Measurements from ENCODE around the gene CEMIP. TPM values are rescaled to one million over a fixed set of nuclear protein-coding genes. Genes with fewer than 3 reads are reported as not detected.

The CEMIP gene
- total RNA-seq, 1 donor from 2014 or later, result not detected

GRCh38 chr15:80966431-80967197 lies 187.4 kb downstream of the CEMIP start:
- Mint-ChIP-seq H3K27ac (no peak overlapping the region), H3K36me3 (peaks cover 21% of the 10 kb centered on the region), H3K9me3 (peaks cover 12% of the 10 kb centered on the region), H3K4me3 (no peak overlapping the region), H3K27me3 (ENCODE audit: insufficient read depth, low read depth) (no peaks in the 10 kb centered on the region), H3K4me1 (no peaks in the 10 kb centered on the region)
- Histone ChIP-seq H3K4me2 (peak overlapping the region; percentile 34), H3K4me3 (no peak overlapping the region), H3K4me1 (peaks cover 13% of the 10 kb centered on the region), H3K9me3 (ENCODE audit: low read depth) (peaks cover 11% of the 10 kb centered on the region), H4K20me1 (ENCODE audit: low read depth) (peaks cover 9% of the 10 kb centered on the region), H3K36me3 (peaks cover 5% of the 10 kb centered on the region), H2AFZ (replicated peaks) (no peak overlapping the region), H3F3A (ENCODE audit: low read depth) (peaks cover 9% of the 10 kb centered on the region), H3K79me2 (ENCODE audit: low read depth) (peaks cover 10% of the 10 kb centered on the region), H3K27me3 (no peaks in the 10 kb centered on the region), H3K9ac (no peak overlapping the region), H3K27ac (no peak overlapping the region)
- peak; percentile 32 for DNase-seq (ENCODE audit: low spot score)
- TF ChIP-seq EZH2 (IDR thresholded peaks at IDR 0.05), result no peak
- TF ChIP-seq CTCF (IDR thresholded peaks at IDR 0.05), result no peak
- TF ChIP-seq EZH2phosphoT487 (IDR thresholded peaks at IDR 0.05), result no peak

- Histone ChIP-seq H2AFZ (replicated peaks) (no peak overlapping the region), H3K9ac (no peak overlapping the region), H3K79me2 (ENCODE audit: low read depth) (peaks cover 10% of the 10 kb centered on the region), H4K20me1 (ENCODE audit: low read depth) (peaks cover 9% of the 10 kb centered on the region), H3K27me3 (no peaks in the 10 kb centered on the region), H3K36me3 (peaks cover 5% of the 10 kb centered on the region), H3K4me3 (no peak overlapping the region), H3K9me3 (ENCODE audit: low read depth) (peaks cover 11% of the 10 kb centered on the region), H3F3A (ENCODE audit: low read depth) (peaks cover 9% of the 10 kb centered on the region), H3K4me1 (peaks cover 13% of the 10 kb centered on the region), H3K27ac (no peak overlapping the region), H3K4me2 (peak overlapping the region; percentile 34)
- peak; percentile 68 for DNase-seq (ENCODE audit: low spot score)
- peaks cover 21% of the 10 kb centered on the region for H3K36me3 Mint-ChIP-seq
- TF ChIP-seq EZH2 (IDR thresholded peaks at IDR 0.05), result no peak
- no peak for TF ChIP-seq CTCF (IDR thresholded peaks at IDR 0.05)
- no peak for TF ChIP-seq EZH2phosphoT487 (IDR thresholded peaks at IDR 0.05)
- no peak overlapping the region for H3K27ac Mint-ChIP-seq
- peaks cover 2% of the 10 kb centered on the region for H3K27me3 Mint-ChIP-seq (ENCODE audit: insufficient read depth, low read depth)
- H3K9me3 Mint-ChIP-seq, result peaks cover 12% of the 10 kb centered on the region
- H3K4me1 Mint-ChIP-seq, result no peaks in the 10 kb centered on the region
- no peak overlapping the region for H3K4me3 Mint-ChIP-seq
These were observed 188.3 kb downstream of the CEMIP start for GRCh38 chr15:80967451-80967850.

- H3K4me2 ChIP-seq, result no peak overlapping the region
- Mint-ChIP-seq H3K9me3 (peaks cover 12% of the 10 kb centered on the region), H3K4me1 (no peaks in the 10 kb centered on the region), H3K27ac (no peak overlapping the region), H3K27me3 (ENCODE audit: insufficient read depth, low read depth) (peaks cover 2% of the 10 kb centered on the region), H3K4me3 (no peak overlapping the region), H3K36me3 (peaks cover 21% of the 10 kb centered on the region)
- H3K36me3 ChIP-seq, result peaks cover 5% of the 10 kb centered on the region
- H3K79me2 ChIP-seq (ENCODE audit: low read depth), result peaks cover 12% of the 10 kb centered on the region
- no peak overlapping the region for H3K9ac ChIP-seq
- DNase-seq (ENCODE audit: low spot score), result no peak
- H2AFZ ChIP-seq (replicated peaks), result no peak overlapping the region
- H3K4me3 ChIP-seq, result no peak overlapping the region
- peaks cover 13% of the 10 kb centered on the region for H3K4me1 ChIP-seq
- no peak for TF ChIP-seq EZH2 (IDR thresholded peaks at IDR 0.05)
- H3K27me3 ChIP-seq, result no peaks in the 10 kb centered on the region
- peaks cover 11% of the 10 kb centered on the region for H3K9me3 ChIP-seq (ENCODE audit: low read depth)
- peaks cover 9% of the 10 kb centered on the region for H3F3A ChIP-seq (ENCODE audit: low read depth)
- H3K27ac ChIP-seq, result no peak overlapping the region
- H4K20me1 ChIP-seq (ENCODE audit: low read depth), result peaks cover 9% of the 10 kb centered on the region
These were observed 188.9 kb downstream of the CEMIP start for GRCh38 chr15:80967991-80968510.

GRCh38 chr15:80969316-80969715 lies 190.1 kb downstream of the CEMIP start:
- Histone ChIP-seq H3K79me2 (ENCODE audit: low read depth) (peaks cover 16% of the 10 kb centered on the region), H2AFZ (replicated peaks) (no peak overlapping the region), H4K20me1 (ENCODE audit: low read depth) (peaks cover 17% of the 10 kb centered on the region), H3K9me3 (ENCODE audit: low read depth) (peaks cover 11% of the 10 kb centered on the region), H3K36me3 (peaks cover 5% of the 10 kb centered on the region), H3K9ac (no peak overlapping the region), H3K4me2 (no peak overlapping the region), H3K27me3 (no peaks in the 10 kb centered on the region), H3K4me1 (peaks cover 13% of the 10 kb centered on the region), H3F3A (ENCODE audit: low read depth) (peaks cover 9% of the 10 kb centered on the region), H3K27ac (no peak overlapping the region), H3K4me3 (no peak overlapping the region)
- Mint-ChIP-seq H3K27me3 (ENCODE audit: insufficient read depth, low read depth) (peaks cover 2% of the 10 kb centered on the region), H3K27ac (no peak overlapping the region), H3K4me1 (peaks cover 8% of the 10 kb centered on the region), H3K36me3 (peaks cover 14% of the 10 kb centered on the region), H3K4me3 (no peak overlapping the region), H3K9me3 (peaks cover 8% of the 10 kb centered on the region)
- no peak for DNase-seq (ENCODE audit: low spot score)
- TF ChIP-seq CTCF (IDR thresholded peaks at IDR 0.05), result no peak
- TF ChIP-seq EZH2phosphoT487 (IDR thresholded peaks at IDR 0.05), result no peak
- no peak for TF ChIP-seq EZH2 (IDR thresholded peaks at IDR 0.05)

All from neural progenitor cell (in vitro differentiated cells).